Measurements from ENCODE around the gene DKK2.

GRCh38 chr4:107065201-107065600 lies 29.1 kb upstream of the DKK2 start:
- no peak for TF ChIP-seq TAF1 (IDR thresholded peaks at IDR 0.05; ENCODE audit: borderline replicate concordance, low read depth, low read length)
- TF ChIP-seq POLR2A (IDR thresholded peaks at IDR 0.05; ENCODE audit: low read depth, low read length), result no peak
- TF ChIP-seq POLR2AphosphoS5 (IDR thresholded peaks at IDR 0.05; ENCODE audit: low read depth, low read length), result no peak

All from GM12892 (cell line).